ENCODE data around the gene CACNA1C. TPM values are rescaled to one million over a fixed set of nuclear protein-coding genes. Genes with fewer than 3 reads are reported as not detected.
"Not testable (repeated sequence)": the region's sequence is repeated elsewhere in the genome, so short reads cannot be mapped to it uniquely, and the experiment has no call there.

CACNA1C gene
- total RNA-seq, 2 experiments from 2014 or later = 0.69 to 1.4 TPM

- BruUV-seq (replicated peaks) = no TSS peak
- intact Hi-C loops (cut with micrococcal nuclease; ENCODE audit: unreplicated experiment) = no loop called here
- TF ChIP-seq EZH2phosphoT487 (IDR thresholded peaks at IDR 0.05; ENCODE audit: borderline replicate concordance, low read depth, low read length) = no peak
- TF ChIP-seq CTCF (conservative IDR thresholded peaks at IDR 0.05; ENCODE audit: low read length) = no peak
Observed at GRCh38 chr12:2101359-2101758, 48.6 kb downstream of the CACNA1C start.

GRCh38 chr12:2101771-2102170 is 49.0 kb downstream of the CACNA1C start:
- Histone ChIP-seq H3K9me3 (ENCODE audit: low read length) (no peaks in the 10 kb centered on the region), H3K4me2 (ENCODE audit: low read length) (no peak overlapping the region), H3K4me1 (ENCODE audit: insufficient read depth, low read length, poor library complexity, severe bottlenecking) (no peaks in the 10 kb centered on the region), H3K4me3 (ENCODE audit: low read depth, low read length, poor library complexity, severe bottlenecking) (no peak overlapping the region), H3K27ac (ENCODE audit: low read depth, low read length, poor library complexity, severe bottlenecking) (no peak overlapping the region), H3K79me2 (ENCODE audit: insufficient read depth, low read depth, low read length) (no peaks in the 10 kb centered on the region), H3K9me2 (ENCODE audit: insufficient read depth, low read length) (no peaks in the 10 kb centered on the region), H2AFZ (ENCODE audit: low read length) (no peak overlapping the region), H4K20me1 (ENCODE audit: insufficient read depth, low read length) (no peaks in the 10 kb centered on the region), H3K36me3 (ENCODE audit: insufficient read depth, low read length) (no peaks in the 10 kb centered on the region)
- intact Hi-C loops (cut with micrococcal nuclease; ENCODE audit: unreplicated experiment) = no loop called here
- no peak for DNase-seq (ENCODE audit: low spot score)
- TF ChIP-seq EZH2phosphoT487 (IDR thresholded peaks at IDR 0.05; ENCODE audit: borderline replicate concordance, low read depth, low read length) (no peak), CTCF (conservative IDR thresholded peaks at IDR 0.05; ENCODE audit: low read length) (no peak)
- ChIA-PET POLR2A (interaction anchor here (0.6 kb wide), 1 partner anchor 849 kb away, joined by 4 read pairs; no protein-coding TSS in a partner anchor), CTCF (ENCODE audit: unreplicated experiment) (no interaction called here)
- no TSS peak for BruUV-seq (replicated peaks)

More at GRCh38 chr12:2101359-2101758, 48.6 kb downstream of the CACNA1C start:
- no peak for DNase-seq (ENCODE audit: low spot score)
- Histone ChIP-seq H3K4me1 (ENCODE audit: insufficient read depth, low read length, poor library complexity, severe bottlenecking) (no peaks in the 10 kb centered on the region), H3K79me2 (ENCODE audit: insufficient read depth, low read depth, low read length) (no peaks in the 10 kb centered on the region), H3K9me3 (ENCODE audit: low read length) (no peaks in the 10 kb centered on the region), H3K4me3 (ENCODE audit: low read depth, low read length, poor library complexity, severe bottlenecking) (no peak overlapping the region), H3K9me2 (ENCODE audit: insufficient read depth, low read length) (no peaks in the 10 kb centered on the region), H3K4me2 (ENCODE audit: low read length) (no peak overlapping the region), H4K20me1 (ENCODE audit: insufficient read depth, low read length) (no peaks in the 10 kb centered on the region), H3K36me3 (ENCODE audit: insufficient read depth, low read length) (no peaks in the 10 kb centered on the region), H2AFZ (ENCODE audit: low read length) (no peak overlapping the region), H3K27ac (ENCODE audit: low read depth, low read length, poor library complexity, severe bottlenecking) (no peak overlapping the region)
- ChIA-PET CTCF (ENCODE audit: unreplicated experiment) (no interaction called here), POLR2A (no interaction called here)

- H3K4me2 ChIP-seq (ENCODE audit: low read length); H3K79me2 ChIP-seq (ENCODE audit: insufficient read depth, low read depth, low read length); H3K9me3 ChIP-seq (ENCODE audit: low read length); intact Hi-C loops (cut with micrococcal nuclease; ENCODE audit: unreplicated experiment); H2AFZ ChIP-seq (ENCODE audit: low read length); H4K20me1 ChIP-seq (ENCODE audit: insufficient read depth, low read length); CTCF ChIA-PET (ENCODE audit: unreplicated experiment); POLR2A ChIA-PET; H3K27ac ChIP-seq (ENCODE audit: low read depth, low read length, poor library complexity, severe bottlenecking); H3K9me2 ChIP-seq (ENCODE audit: insufficient read depth, low read length); H3K4me3 ChIP-seq (ENCODE audit: low read depth, low read length, poor library complexity, severe bottlenecking); H3K4me1 ChIP-seq (ENCODE audit: insufficient read depth, low read length, poor library complexity, severe bottlenecking); DNase-seq (ENCODE audit: low spot score); H3K36me3 ChIP-seq (ENCODE audit: insufficient read depth, low read length); BruUV-seq (replicated peaks): not testable (repeated sequence)
Observed at GRCh38 chr12:2102736-2103135, 49.9 kb downstream of the CACNA1C start.

GRCh38 chr12:2105387-2105786 is 52.6 kb downstream of the CACNA1C start:
- H2AFZ ChIP-seq (ENCODE audit: low read length); H3K27ac ChIP-seq (ENCODE audit: low read depth, low read length, poor library complexity, severe bottlenecking); CTCF ChIA-PET (ENCODE audit: unreplicated experiment); H4K20me1 ChIP-seq (ENCODE audit: insufficient read depth, low read length); POLR2A ChIA-PET; H3K4me2 ChIP-seq (ENCODE audit: low read length); H3K79me2 ChIP-seq (ENCODE audit: insufficient read depth, low read depth, low read length); H3K36me3 ChIP-seq (ENCODE audit: insufficient read depth, low read length); intact Hi-C loops (cut with micrococcal nuclease; ENCODE audit: unreplicated experiment); BruUV-seq (replicated peaks); H3K9me2 ChIP-seq (ENCODE audit: insufficient read depth, low read length); DNase-seq (ENCODE audit: low spot score); H3K4me3 ChIP-seq (ENCODE audit: low read depth, low read length, poor library complexity, severe bottlenecking); H3K4me1 ChIP-seq (ENCODE audit: insufficient read depth, low read length, poor library complexity, severe bottlenecking); H3K9me3 ChIP-seq (ENCODE audit: low read length): not testable (repeated sequence)
